Loucy (cell line): ENCODE results near the gene PLEKHA1.

ENCODE experiments used
- CTCF ChIP-seq: fragments of 200-600 bp; sonication (generic); conservative IDR thresholded peaks from 2 replicates; pipeline ENCODE4 v1.5.1; 2014; ENCODE audit warnings: mild to moderate bottlenecking, antibody characterized with exemption, low read length
- EZH2phosphoT487 ChIP-seq: fragments of 200-600 bp; IDR thresholded peaks from 2 replicates; pipeline ENCODE4 v1.6.1; 2018; ENCODE audit warnings: antibody characterized with exemption, mild to moderate bottlenecking, moderate library complexity, borderline replicate concordance

GRCh38 chr10:122468926-122469781, 94.6 kb downstream of the PLEKHA1 start:
- TF ChIP-seq CTCF (no peak), EZH2phosphoT487 (no peak)
